HUES6 (cell line): ENCODE measurements around the gene LRIT2.
"Not testable (repeated sequence)": the region's sequence is repeated elsewhere in the genome, so short reads cannot be mapped to it uniquely, and the experiment has no call there.

Experiments
- H3K27ac ChIP-seq: 2 replicates; pipeline ENCODE4 v1.7.0; 2013; ENCODE audit warnings: low read depth, mild to moderate bottlenecking, low read length, inconsistent platforms
- H3K27me3 ChIP-seq: 2 replicates; pipeline ENCODE4 v1.6.1; 2013; ENCODE audit warnings: low read length; ENCODE audit not compliant: control insufficient read depth, insufficient read depth
- H3K36me3 ChIP-seq: 2 replicates; pipeline ENCODE4 v1.6.1; 2013; ENCODE audit warnings: low read length; ENCODE audit not compliant: control insufficient read depth, insufficient read depth
- H3K4me1 ChIP-seq: 2 replicates; pipeline ENCODE4 v1.6.1; 2013; ENCODE audit warnings: low read length; ENCODE audit not compliant: control insufficient read depth, insufficient read depth
- H3K4me3 ChIP-seq: 2 replicates; pipeline ENCODE4 v1.5.1; 2013; ENCODE audit warnings: low read depth, low read length
- H3K9ac ChIP-seq: one replicate; pipeline ENCODE4 v1.6.1; 2013; ENCODE audit warnings: mild to moderate bottlenecking, low read length
- H3K9me3 ChIP-seq: 2 replicates; pipeline ENCODE4 v1.6.1; 2013; ENCODE audit warnings: low read depth, low read length; ENCODE audit not compliant: control insufficient read depth, insufficient read depth

The LRIT2 gene

DNA sequence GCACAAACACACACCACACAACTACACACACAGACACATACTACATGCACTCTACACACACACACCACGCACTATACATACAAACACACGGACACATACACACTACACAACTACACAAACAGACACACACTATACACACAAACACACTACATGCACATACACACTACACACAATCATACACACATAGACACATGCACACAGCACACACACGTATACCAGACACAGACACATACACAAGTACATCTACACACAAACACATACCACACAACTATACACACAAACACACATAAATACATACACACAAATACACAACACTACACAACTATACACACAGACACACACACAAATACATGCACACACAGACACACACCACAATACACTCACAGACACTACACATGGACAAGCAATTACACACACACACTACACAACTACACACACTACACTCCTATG is 47.2 kb downstream of the LRIT2 start:
- H3K4me3 ChIP-seq = no peak overlapping the region
- no peaks in the 10 kb centered on the region for H3K36me3 ChIP-seq
- H3K9ac ChIP-seq = no peak overlapping the region

DNA sequence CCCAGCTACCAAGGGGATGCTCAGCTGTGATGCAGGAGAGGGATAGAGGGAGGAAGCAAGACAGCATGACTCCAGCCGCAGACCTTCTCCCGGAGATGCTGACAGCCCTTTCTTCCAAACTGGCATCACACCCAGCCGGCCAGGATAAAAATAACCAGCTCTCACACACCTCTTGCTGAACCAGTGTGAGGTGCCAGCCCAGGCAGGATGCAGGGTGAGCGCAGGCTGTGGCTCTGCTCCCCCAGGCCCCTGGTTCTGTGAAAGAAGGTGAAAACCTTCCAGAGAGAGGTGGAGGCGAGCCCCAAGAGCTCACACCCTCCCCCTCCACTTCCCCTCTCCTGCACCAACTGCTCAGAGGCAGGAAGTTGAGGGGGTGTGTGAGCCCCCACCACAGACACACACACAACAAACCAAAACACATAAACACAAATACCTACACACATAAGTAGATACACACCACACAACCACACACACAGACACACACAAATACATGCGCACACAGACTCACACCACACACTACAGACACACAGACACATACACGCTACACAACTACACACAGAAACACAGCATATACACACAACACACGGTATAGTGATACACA is 47.7 kb downstream of the LRIT2 start:
- no peaks in the 10 kb centered on the region for H3K27me3 ChIP-seq

More for the DNA sequence above, 47.2 kb downstream of the LRIT2 start:
- Histone ChIP-seq H3K9me3 (peaks cover 19% of the 10 kb centered on the region), H3K4me1 (0 out of 2 replicates have a peak, but pooled peaks cover 6% of the 10 kb centered on the region), H3K27me3 (no peaks in the 10 kb centered on the region), H3K27ac (no peak overlapping the region)

DNA sequence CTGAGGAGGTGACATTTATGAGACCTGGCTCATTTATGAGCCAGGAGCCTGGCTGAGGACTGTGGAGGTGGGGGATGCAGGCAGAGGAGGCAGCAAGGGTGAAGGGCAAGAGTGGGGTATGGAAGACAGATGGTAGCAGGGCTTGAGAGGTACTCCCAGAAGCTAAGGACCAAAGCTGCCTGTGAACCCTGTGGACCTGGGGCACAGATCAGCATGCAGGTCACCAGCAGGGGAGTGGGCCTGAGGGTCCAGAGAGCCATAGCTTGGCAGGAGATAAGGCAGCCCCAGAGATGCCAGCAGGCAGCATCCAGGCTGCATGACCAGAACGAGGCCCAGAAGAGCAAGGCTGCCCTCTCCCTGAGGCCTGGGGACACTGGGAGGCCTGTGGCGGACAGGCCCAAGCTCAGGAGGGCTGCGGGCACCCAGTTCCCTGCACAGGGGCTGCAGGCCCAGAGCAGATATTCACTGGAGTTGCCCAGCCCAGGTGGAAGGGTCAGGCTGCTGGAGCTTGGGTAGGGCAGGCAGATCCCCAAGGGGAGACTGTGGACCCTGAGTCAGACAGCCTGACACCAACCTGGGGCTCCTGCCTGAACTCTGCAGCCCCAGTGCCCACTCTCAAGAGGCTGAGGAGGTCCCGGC is 48.4 kb downstream of the LRIT2 start:
- Histone ChIP-seq H3K9me3 (peaks cover 14% of the 10 kb centered on the region), H3K27ac (no peak overlapping the region), H3K4me3 (no peak overlapping the region), H3K27me3 (no peaks in the 10 kb centered on the region), H3K4me1 (0 out of 2 replicates have a peak, but pooled peaks cover 6% of the 10 kb centered on the region), H3K36me3 (no peaks in the 10 kb centered on the region), H3K9ac (no peak overlapping the region)

More for the DNA sequence above, 47.7 kb downstream of the LRIT2 start:
- no peak overlapping the region for H3K9ac ChIP-seq
- H3K4me3 ChIP-seq = no peak overlapping the region
- H3K4me1 ChIP-seq = 0 out of 2 replicates have a peak, but pooled peaks cover 6% of the 10 kb centered on the region
- H3K9me3 ChIP-seq = peaks cover 19% of the 10 kb centered on the region
- H3K36me3 ChIP-seq = no peaks in the 10 kb centered on the region
- no peak overlapping the region for H3K27ac ChIP-seq

DNA sequence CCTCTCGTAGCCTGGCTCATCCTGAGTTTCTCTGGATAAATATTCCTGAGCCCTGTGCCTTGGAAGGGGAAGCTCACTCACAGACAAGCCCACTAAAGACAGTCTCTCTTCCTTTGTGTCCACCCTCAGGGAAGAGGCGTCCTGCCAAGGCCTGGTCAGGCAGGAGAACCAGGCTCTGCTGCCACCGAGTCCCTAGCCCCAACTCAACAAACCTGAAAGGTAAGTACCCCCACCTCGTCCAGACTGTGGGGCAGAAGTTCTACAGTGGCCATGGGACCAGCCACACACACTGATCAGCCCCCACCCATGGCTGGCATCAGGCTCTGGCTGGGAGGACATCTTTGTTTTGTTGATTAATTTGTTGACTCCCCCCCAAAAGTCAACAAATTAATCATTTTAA is 49.0 kb downstream of the LRIT2 start:
- H3K4me1 ChIP-seq = 0 out of 2 replicates have a peak, but pooled peaks cover 6% of the 10 kb centered on the region
- H3K27ac ChIP-seq = no peak overlapping the region
- H3K9ac ChIP-seq = no peak overlapping the region
- H3K9me3 ChIP-seq = peaks cover 8% of the 10 kb centered on the region
- no peak overlapping the region for H3K4me3 ChIP-seq
- H3K27me3 ChIP-seq = no peaks in the 10 kb centered on the region
- no peaks in the 10 kb centered on the region for H3K36me3 ChIP-seq

DNA sequence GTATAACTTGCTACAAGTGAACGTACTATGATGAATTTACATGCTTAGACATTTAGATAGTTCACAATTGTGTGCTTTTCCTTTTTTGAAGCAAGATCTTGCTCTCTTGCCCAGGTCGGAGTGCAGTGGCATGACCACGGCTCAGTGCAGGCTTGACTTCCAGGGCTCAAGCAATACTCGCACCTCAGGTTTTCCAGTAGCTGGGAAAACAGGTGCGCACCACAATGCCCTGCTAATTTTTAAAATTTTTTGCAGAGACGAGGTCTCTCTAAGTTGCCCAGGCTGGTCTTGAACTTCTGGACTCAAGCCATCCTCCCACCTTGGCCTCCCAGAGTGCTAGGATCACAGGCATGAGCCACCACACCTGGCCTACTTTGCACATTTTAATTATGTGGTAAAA is 49.9 kb downstream of the LRIT2 start:
- Histone ChIP-seq H3K27ac (no peak overlapping the region), H3K27me3 (no peaks in the 10 kb centered on the region), H3K4me1 (0 out of 2 replicates have a peak, but pooled peaks cover 6% of the 10 kb centered on the region), H3K36me3 (no peaks in the 10 kb centered on the region), H3K9ac (no peak overlapping the region), H3K4me3 (no peak overlapping the region), H3K9me3 (peaks cover 3% of the 10 kb centered on the region; the same call in 1 of the 2 replicates)

DNA sequence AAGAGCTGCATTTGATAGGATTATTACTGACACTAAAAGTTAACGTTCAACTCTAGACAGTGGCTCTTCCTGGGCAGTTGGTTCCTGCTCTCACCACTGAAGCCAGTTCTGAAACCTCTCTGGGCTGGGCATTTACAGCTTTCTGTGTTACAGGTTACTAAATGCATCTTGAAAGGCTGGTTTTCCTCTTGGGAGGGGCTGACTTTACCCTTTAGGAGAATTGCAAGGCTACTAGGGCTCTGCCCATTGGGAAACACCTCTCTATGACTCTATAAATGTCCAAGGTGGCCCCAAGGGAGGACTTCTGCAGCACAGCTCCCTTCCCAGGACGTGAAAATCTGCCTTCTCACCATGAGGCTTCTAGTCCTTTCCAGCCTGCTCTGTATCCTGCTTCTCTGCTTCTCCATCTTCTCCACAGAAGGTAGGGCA is 51.8 kb downstream of the LRIT2 start, which contains the start of gene GPR15LG:
Gene GPR15LG (plus strand): TSS at position 301 of the 429 bp plus-strand sequence. CDS start 51 bp downstream, at position 352.
- Histone ChIP-seq H3K4me1 (no peaks in the 10 kb centered on the region), H3K4me3 (no peak within 1 kb of the TSS), H3K36me3 (no peaks in the 10 kb centered on the region), H3K9ac (no peak within 1 kb of the TSS), H3K27me3 (no peaks in the 10 kb centered on the region), H3K27ac (no peak within 1 kb of the TSS), H3K9me3 (no peaks in the 10 kb centered on the region)

DNA sequence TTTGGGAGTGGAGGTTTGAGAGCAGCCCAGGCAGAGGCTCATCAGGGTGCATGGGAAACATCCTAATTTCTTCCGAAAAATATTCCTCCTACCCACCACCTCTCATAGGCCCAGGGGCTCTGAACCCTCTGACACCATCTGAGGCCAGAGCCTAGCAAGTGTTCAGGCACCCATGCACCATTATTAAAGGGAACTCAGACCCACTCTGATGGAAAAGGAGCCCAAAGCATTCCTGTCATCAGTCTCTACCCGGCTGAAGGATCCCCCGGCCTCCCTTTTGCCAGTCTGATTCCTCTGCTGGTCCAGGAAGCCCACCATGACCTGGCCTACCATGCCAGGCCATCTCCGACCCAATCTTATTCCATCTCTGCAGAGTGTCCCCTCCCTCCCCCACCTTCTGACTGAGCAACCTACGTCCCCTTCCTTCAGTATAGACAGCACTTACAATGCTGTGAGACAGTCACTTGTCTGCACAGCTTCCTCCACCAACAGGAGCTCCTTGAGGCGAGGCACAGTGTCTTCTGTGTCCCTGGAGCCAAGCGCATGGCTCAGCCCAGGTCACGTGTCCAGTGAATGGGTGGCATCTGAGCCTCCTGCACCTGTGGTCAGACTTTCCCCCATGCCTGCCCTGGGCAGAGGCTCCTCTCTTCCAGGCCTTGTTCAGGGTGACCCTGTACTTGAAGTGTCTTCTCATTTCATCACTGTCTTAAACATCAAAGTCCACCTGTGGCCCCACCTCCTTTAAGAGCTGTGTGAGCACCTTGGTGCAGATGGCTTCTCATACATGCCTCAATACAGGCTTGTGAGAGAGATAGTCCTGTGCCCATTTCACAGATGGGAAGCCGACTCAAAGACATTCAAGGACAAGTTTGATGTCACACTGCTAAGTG is 52.6 kb downstream of the LRIT2 start:
- H3K9ac ChIP-seq = no peak overlapping the region
- H3K4me1 ChIP-seq = no peaks in the 10 kb centered on the region
- no peaks in the 10 kb centered on the region for H3K9me3 ChIP-seq
- H3K27me3 ChIP-seq = no peaks in the 10 kb centered on the region
- no peak overlapping the region for H3K27ac ChIP-seq
- H3K36me3 ChIP-seq = no peaks in the 10 kb centered on the region
- H3K4me3 ChIP-seq = no peak overlapping the region

DNA sequence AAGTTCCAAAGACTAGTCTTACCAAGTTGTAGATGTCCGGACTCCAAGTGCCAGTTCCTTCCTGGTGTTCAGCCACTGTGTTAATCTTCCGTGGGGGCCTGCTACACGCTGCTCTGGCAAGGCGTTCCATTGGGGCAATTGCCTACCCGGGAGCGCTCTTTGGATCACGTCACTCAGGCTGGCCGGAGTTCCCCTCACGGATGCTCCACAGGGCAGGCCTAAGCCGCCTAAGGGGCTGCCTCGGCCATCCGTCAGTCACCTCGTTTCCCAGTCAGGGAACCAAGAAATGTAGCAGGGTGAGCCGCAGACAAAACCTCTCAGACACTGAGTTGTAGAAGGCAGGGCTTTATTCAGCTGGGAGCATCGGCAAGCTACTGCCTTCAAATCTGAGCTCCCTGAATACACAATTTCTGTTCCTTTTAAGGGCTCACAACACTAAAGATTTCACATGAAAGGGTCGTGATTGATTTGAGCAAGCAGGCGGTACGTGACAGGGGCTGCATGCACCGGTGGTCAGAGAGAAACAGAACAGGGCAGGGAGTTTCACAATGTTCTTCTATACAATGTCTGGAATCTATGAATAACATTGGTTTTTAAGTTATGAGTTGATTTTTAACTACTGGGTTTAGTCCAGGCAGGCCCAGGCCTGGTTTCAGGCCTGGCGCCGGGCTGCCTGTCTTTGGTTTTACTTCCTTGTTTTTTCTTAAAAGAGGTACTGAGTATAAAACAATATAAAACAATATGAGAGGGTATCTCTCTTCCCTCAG is 53.5 kb downstream of the LRIT2 start:
- not testable (repeated sequence) for H3K27me3 ChIP-seq, H3K4me3 ChIP-seq, H3K9me3 ChIP-seq, H3K4me1 ChIP-seq, H3K27ac ChIP-seq, H3K36me3 ChIP-seq, H3K9ac ChIP-seq

DNA sequence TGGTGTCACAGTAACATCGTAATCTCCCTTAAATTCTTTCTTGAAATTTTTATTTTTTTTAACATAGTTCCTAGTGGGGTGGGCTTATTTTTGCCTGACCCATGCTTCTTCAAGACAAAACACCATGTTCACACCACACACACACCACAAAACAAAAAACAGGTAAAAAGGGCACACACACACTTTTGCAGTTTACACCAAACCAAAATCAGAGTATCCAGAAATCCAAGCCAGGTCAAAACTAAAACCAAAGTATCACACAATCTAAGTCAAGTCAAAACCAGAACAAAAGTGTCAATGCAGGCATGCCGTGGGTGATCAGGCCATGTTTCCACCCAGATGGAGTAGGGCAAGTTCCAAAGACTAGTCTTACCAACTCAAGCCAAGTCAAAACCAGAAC is 54.1 kb downstream of the LRIT2 start:
- H3K4me1 ChIP-seq, H3K27me3 ChIP-seq, H3K36me3 ChIP-seq, H3K4me3 ChIP-seq, H3K27ac ChIP-seq, H3K9ac ChIP-seq, H3K9me3 ChIP-seq: not testable (repeated sequence)
